HG03457 (cell line): ENCODE measurements around the gene SIRPA.

Experiments
- ATAC-seq: cut with Tn5 transposase; IDR thresholded peaks from one replicate; pipeline ENCODE4 v1.9.1; 2021; ENCODE audit warnings: moderate number of reproducible peaks; ENCODE audit not compliant: unreplicated experiment

The SIRPA gene

GRCh38 chr20:1894951-1895673 is at the start of gene SIRPA:
Gene SIRPA, plus strand, starts transcription at chr20:1895407. Its CDS starts 41 bp downstream, at chr20:1895448.
- ATAC-seq = no peak

GRCh38 chr20:1845701-1846100 is 49.5 kb upstream of the SIRPA start:
- no peak for ATAC-seq

DNA sequence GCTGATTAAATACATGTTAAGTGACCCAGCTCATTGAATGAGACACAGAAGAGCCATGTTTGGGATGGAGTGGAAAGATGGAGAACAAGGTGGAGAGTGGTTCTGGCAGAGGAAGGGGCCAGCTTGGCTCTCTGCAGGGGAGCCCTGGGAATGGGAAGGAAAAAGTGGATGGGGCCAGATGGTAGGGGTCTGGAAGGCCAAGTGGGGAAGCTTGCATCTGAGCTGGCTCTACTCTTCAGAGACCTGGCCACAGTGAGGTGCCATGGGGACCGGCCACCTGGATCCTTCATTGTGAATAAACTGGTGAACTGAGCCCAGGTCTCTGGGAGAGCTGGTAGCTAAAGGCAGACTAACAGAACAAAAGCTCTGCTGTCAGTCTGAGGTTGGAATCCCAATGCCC is 48.9 kb upstream of the SIRPA start:
- no peak for ATAC-seq

DNA sequence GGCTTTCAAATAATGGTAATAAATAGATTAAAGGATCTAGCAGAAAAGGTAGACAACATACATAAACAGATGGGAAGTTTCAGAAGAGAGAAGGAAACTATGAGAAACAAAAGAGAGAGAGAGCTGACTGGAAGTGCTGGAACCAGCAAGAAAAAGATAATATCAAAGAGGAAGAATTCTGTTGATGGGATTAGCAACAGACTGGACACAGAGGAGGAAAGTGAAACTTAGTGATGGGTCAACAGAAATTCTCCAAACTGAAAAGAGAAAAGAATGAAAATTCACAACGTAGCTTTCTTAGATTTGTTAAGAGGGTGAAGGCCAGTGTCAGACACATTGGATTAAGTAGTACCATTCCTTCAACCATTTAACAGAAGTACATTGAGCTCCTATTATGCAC is 48.3 kb upstream of the SIRPA start:
- no peak for ATAC-seq

DNA sequence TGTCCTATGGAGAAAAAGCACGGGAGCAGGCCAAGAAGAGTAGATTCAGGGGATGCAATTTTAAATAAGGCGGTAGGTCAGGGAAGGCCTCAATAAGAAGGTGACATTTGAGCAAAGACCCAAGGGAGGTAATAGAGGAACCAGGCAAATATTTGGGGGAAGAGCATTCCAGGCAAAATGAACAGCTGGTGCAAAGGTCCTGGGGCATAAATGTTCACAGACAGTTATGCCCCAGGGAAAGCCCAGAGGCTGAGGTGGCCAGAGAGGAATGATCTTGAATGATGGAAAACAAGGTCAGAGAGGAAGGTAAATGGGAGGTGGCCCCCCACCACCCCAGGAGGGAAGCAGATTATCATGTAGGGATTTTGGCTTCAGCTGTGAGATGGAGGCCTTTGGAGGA is 47.4 kb upstream of the SIRPA start:
- no peak for ATAC-seq

- no peak for ATAC-seq
These were observed 46.8 kb upstream of the SIRPA start for GRCh38 chr20:1848373-1848772.

DNA sequence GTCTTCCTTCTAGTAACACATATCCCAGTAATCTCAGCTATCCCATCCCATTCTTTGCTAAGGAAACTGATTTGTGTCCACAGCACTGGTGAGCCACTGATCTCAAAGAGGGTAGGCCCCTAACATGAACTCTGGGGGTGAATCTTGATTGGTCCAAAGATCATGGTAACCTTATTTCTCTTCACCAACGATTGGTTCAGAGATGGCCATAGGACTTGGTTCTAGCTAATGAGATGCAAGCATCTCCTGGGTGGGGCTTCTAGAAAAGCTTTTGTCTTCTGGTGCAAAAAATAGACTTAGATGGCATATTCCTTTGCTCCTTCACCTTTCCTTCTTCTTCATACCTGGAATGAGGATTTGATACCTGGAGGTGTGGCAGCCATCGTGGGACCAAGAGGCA is 43.8 kb upstream of the SIRPA start:
- no peak for ATAC-seq

DNA sequence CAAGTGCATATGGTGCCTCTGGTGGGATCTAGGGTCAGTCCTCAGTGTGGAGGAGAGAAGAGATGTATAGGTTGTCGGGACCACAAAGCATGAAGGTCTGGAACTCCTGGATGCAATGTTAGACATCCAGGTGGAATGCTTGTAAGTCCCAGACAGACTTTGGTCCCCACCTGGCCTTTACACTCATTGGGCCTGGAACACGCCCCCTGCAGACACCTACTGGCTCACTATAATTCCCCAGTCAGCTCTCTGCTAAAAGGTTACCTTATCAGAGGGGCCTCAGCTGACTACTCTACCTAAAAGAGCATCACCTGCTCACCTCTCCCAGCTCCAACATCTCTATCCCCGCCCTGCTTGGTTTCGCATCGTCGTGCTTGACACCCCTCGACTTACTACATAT is 41.7 kb upstream of the SIRPA start:
- no peak for ATAC-seq

DNA sequence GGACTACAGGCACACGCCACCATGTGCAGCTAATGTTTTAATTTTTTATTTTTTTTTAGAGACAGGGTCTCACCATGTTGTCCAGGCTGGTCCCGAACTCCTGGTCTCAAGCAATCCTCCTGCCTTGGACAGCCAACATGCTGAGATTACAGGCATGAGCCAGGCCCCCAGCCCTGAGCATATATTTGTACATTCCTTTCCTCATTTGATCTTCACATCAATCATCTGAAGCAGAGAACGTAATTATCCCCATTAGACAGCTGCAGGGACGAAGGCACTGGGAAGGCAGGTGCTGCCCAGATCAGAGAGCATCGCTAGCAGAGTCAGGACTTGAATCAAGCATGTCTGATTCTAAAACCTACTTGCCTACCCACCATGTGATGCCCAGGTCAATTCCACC is 41.0 kb upstream of the SIRPA start:
- ATAC-seq = no peak

DNA sequence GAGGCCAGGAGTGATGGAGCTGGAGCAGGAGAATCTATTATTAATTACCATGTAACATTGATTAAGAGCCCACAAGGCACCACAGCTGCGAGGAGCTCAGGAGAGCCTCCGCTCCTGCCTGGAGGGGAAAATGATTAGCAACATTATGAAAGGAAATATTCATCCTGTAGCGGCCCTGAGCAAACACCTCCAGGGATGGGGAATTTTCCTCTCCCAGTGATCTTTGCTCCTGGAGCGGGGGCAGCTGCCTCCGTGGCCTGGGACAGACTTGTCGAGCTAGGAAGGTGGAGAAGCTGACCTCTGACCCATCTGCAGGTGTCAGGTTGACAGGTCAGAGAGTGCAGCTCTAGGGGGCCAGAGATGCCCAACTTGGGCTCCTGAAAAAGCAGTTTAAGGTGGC is 40.1 kb upstream of the SIRPA start:
- no peak for ATAC-seq

- ATAC-seq = no peak
These were observed 39.5 kb upstream of the SIRPA start for GRCh38 chr20:1855690-1856089.

- no peak for ATAC-seq
These were observed 38.8 kb upstream of the SIRPA start for GRCh38 chr20:1856424-1856823.

- no peak for ATAC-seq
These were observed 37.7 kb upstream of the SIRPA start for GRCh38 chr20:1857466-1857865.

- ATAC-seq = no peak
These were observed 36.3 kb upstream of the SIRPA start for GRCh38 chr20:1858871-1859270.

GRCh38 chr20:1860446-1860845 is 34.8 kb upstream of the SIRPA start:
- no peak for ATAC-seq

- no peak for ATAC-seq
These were observed 33.7 kb upstream of the SIRPA start for GRCh38 chr20:1861347-1861976.

DNA sequence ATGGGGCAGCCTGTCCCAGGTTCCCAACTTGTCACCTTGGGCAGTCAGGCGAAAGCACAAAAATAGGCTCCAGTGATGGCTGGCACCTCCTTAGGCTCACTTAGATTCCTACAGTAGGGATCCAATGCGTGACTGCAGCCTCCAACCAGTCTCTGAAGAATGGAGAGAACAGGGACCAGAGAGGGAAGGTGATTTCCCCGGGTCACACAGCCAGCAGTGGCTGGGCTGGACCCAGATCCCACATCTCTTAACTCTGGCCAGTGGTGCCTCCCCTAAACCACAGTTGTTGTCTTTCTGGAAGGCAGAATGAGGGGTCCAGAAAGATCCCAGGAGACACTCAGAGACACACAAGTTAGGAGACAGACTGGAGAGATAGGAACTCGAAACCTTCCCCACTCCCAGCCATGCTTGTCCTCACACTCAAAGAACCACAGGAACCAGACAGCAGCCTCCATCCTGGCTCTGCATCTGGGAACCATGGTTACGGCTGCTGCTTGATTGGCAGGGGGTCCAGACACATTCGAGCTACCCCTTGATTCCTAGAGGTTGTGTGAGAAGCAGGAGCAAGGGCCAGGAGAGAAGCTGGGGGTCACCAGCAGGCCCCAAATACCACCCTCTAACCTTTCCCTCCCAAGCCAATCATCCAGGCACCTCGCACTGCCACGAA is 33.1 kb upstream of the SIRPA start:
- no peak for ATAC-seq

DNA sequence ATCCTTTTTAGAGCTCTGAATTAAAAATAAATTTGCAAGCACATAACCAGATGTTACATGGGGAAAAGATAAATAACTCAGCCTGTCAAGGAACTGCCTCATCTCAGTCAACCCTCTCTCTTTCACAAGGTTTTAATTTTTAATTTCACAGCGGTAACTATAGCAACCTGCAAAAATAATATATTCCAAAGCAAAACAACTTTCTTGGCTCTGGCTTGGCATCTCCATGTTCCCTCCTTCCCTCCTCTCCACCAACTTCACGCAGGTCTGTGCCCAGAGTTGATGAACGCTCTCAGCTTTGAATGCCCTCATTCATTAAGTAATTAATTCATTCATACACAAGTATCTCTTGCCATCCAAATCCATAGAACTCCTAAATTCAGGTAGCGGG is 32.5 kb upstream of the SIRPA start:
- ATAC-seq = no peak

- no peak for ATAC-seq
These were observed 31.9 kb upstream of the SIRPA start for GRCh38 chr20:1863296-1863695.

DNA sequence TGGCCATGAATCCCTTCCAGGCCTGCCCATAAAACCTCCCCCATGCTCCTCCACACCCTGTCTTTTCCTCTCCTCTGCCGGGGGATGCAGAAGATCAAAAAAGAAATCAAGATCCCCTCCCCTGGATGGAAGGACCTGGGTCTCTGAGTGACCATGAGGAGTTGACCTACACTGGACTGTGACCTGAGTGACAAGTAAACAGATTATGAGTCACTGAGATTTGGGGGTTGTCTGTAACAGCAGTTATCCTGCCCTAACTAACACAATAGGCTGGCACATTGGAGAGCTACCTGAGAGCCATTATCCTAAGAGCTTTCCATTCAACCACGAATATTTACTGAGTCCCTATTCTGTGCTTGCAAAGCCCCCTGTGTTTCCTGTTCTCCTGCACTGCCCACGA is 28.4 kb upstream of the SIRPA start:
- no peak for ATAC-seq

GRCh38 chr20:1867495-1868260 is 27.5 kb upstream of the SIRPA start:
- ATAC-seq = no peak

DNA sequence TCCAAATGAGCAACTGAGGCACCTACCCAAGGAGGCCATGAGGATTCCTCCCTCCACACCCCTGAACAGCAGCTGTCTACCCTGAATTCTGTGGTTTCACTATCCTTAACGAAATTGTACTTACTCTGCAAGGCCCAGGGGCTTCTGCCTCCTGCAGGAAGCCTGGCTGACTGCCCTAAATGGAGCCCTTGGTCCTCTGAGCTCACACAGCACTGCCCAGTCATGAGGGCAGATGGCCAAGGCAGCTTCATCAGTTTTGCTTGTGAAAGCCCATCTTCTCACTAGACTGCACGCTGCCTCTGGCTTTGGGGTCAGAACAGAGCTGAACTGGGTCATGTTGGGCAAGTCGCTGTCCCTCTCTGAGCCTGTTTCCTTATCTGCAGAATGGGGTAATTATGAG is 26.4 kb upstream of the SIRPA start:
- no peak for ATAC-seq
